Testis (tissue), 2 donors: ENCODE data around the gene TSPAN11.

Source experiments
- CTCF ChIP-seq, 3 experiments: fragments of 450-650 bp in 2 of 3; fragments of 200-600 bp in 1 of 3; sonication (generic) in 1 of 3; IDR thresholded peaks; one replicate each; pipeline ENCODE4 v1.5.1; 2016 to 2019; ENCODE audit warnings: antibody characterized with exemption in 3 of 3, mild to moderate bottlenecking in 2 of 3, moderate library complexity in 1 of 3
- POLR2A ChIP-seq: fragments of 450-650 bp; IDR thresholded peaks from one replicate; pipeline ENCODE4 v1.6.1; 2017; ENCODE audit warnings: antibody characterized with exemption, mild to moderate bottlenecking, moderate library complexity

- TF ChIP-seq CTCF (IDR thresholded peaks at IDR 0.05) (no peak), POLR2A (no peak)
These were observed 70.2 kb downstream of the TSPAN11 start for GRCh38 chr12:30996752-30997151.
